Measurements from ENCODE around the gene CHRM2. TPM values are rescaled to one million over a fixed set of nuclear protein-coding genes. Genes with fewer than 3 reads are reported as not detected.

The CHRM2 gene
- polyA plus RNA-seq, 1 donor from 2014 or later: 0.05 TPM

- Histone ChIP-seq H3K9me3 (ENCODE audit: low read length) (no peaks in the 10 kb centered on the region), H3K9me2 (ENCODE audit: insufficient read depth, low read length) (no peaks in the 10 kb centered on the region), H3K79me2 (replicated peaks; ENCODE audit: insufficient read depth, low read length) (no peaks in the 10 kb centered on the region), H2AFZ (ENCODE audit: low read depth, low read length) (no peak overlapping the region), H3K4me2 (ENCODE audit: low read length) (no peak overlapping the region), H3K9ac (ENCODE audit: low read length) (no peak overlapping the region), H3K4me3 (ENCODE audit: low read length) (no peak overlapping the region), H3F3A (ENCODE audit: insufficient read depth, low read length, poor library complexity, severe bottlenecking) (no peaks in the 10 kb centered on the region), H3K27me3 (ENCODE audit: insufficient read depth, low read depth, low read length) (no peaks in the 10 kb centered on the region), H3K27ac (ENCODE audit: low read length) (no peak overlapping the region), H3K36me3 (ENCODE audit: insufficient read depth, low read length) (no peaks in the 10 kb centered on the region), H4K20me1 (ENCODE audit: insufficient read depth) (no peaks in the 10 kb centered on the region)
- TF ChIP-seq POLR2AphosphoS5 (IDR thresholded peaks at IDR 0.05) (no peak), RAD21 (conservative IDR thresholded peaks at IDR 0.05) (no peak), TAF1 (IDR thresholded peaks at IDR 0.05; ENCODE audit: low read depth) (no peak), REST (IDR thresholded peaks at IDR 0.05; ENCODE audit: borderline replicate concordance) (no peak), SMC3 (conservative IDR thresholded peaks at IDR 0.05; ENCODE audit: poor library complexity) (no peak), CTCF (IDR thresholded peaks at IDR 0.05; ENCODE audit: poor library complexity, severe bottlenecking) (no peak), EZH2 (IDR thresholded peaks at IDR 0.05; ENCODE audit: borderline replicate concordance, insufficient read depth, low read length, poor library complexity, severe bottlenecking) (no peak), EP300 (conservative IDR thresholded peaks at IDR 0.05; ENCODE audit: poor library complexity, severe bottlenecking) (no peak), MXI1 (conservative IDR thresholded peaks at IDR 0.05; ENCODE audit: poor library complexity, severe bottlenecking) (no peak)
Measured at GRCh38 chr7:136947347-136947746, 78.9 kb downstream of the CHRM2 start.

GRCh38 chr7:136950331-136950730, 81.9 kb downstream of the CHRM2 start:
- TF ChIP-seq POLR2AphosphoS5 (IDR thresholded peaks at IDR 0.05) (no peak), REST (IDR thresholded peaks at IDR 0.05; ENCODE audit: borderline replicate concordance) (no peak), RAD21 (conservative IDR thresholded peaks at IDR 0.05) (no peak), EP300 (conservative IDR thresholded peaks at IDR 0.05; ENCODE audit: poor library complexity, severe bottlenecking) (no peak), MXI1 (conservative IDR thresholded peaks at IDR 0.05; ENCODE audit: poor library complexity, severe bottlenecking) (no peak), TAF1 (IDR thresholded peaks at IDR 0.05; ENCODE audit: low read depth) (no peak), EZH2 (IDR thresholded peaks at IDR 0.05; ENCODE audit: borderline replicate concordance, insufficient read depth, low read length, poor library complexity, severe bottlenecking) (no peak), CTCF (IDR thresholded peaks at IDR 0.05; ENCODE audit: poor library complexity, severe bottlenecking) (no peak), SMC3 (conservative IDR thresholded peaks at IDR 0.05; ENCODE audit: poor library complexity) (no peak)
- no peaks in the 10 kb centered on the region for H3K27me3 ChIP-seq (ENCODE audit: insufficient read depth, low read depth, low read length)
- H4K20me1 ChIP-seq (ENCODE audit: insufficient read depth): no peaks in the 10 kb centered on the region
- no peaks in the 10 kb centered on the region for H3F3A ChIP-seq (ENCODE audit: insufficient read depth, low read length, poor library complexity, severe bottlenecking)
- H3K4me2 ChIP-seq (ENCODE audit: low read length): no peak overlapping the region
- H3K9ac ChIP-seq (ENCODE audit: low read length): no peak overlapping the region
- no peak overlapping the region for H2AFZ ChIP-seq (ENCODE audit: low read depth, low read length)
- no peaks in the 10 kb centered on the region for H3K79me2 ChIP-seq (replicated peaks; ENCODE audit: insufficient read depth, low read length)
- no peaks in the 10 kb centered on the region for H3K9me3 ChIP-seq (ENCODE audit: low read length)
- H3K9me2 ChIP-seq (ENCODE audit: insufficient read depth, low read length): no peaks in the 10 kb centered on the region
- no peak overlapping the region for H3K4me3 ChIP-seq (ENCODE audit: low read length)
- no peaks in the 10 kb centered on the region for H3K36me3 ChIP-seq (ENCODE audit: insufficient read depth, low read length)
- H3K27ac ChIP-seq (ENCODE audit: low read length): no peak overlapping the region

Data from neural cell (in vitro differentiated cells).